Panc1 (cell line): ENCODE data around the gene OSBPL8.

Experiments used
- POLR2AphosphoS5 ChIP-seq: IDR thresholded peaks from 2 replicates; pipeline ENCODE4 v1.6.1; 2012; ENCODE audit warnings: mild to moderate bottlenecking, low read depth, low read length, moderate library complexity
- SIN3A ChIP-seq: IDR thresholded peaks from 2 replicates; pipeline ENCODE4 v1.6.1; 2012; ENCODE audit warnings: low read depth, mild to moderate bottlenecking, low read length, moderate library complexity, borderline replicate concordance; ENCODE audit not compliant: insufficient read depth
- TCF7L2 ChIP-seq: IDR thresholded peaks from 2 replicates; pipeline ENCODE4 v1.6.1; 2011; ENCODE audit warnings: mild to moderate bottlenecking, low read depth, low read length, inconsistent platforms
- TF ChIP-seq, protein P1 (sequence below): fragments of 450-650 bp; IDR thresholded peaks from 2 replicates; pipeline ENCODE4 v1.5.1; 2017; ENCODE audit warnings: mild to moderate bottlenecking
- TF ChIP-seq, protein P2 (sequence below), 2 experiments: IDR thresholded peaks; 2 replicates each; pipeline ENCODE4 v1.6.1; 2011 to 2012; ENCODE audit warnings: low read depth in 2 of 2, control low read depth in 1 of 2, low read length in 1 of 2, mild to moderate bottlenecking in 1 of 2, moderate library complexity in 1 of 2; ENCODE audit not compliant: insufficient read depth in 1 of 2

DNA sequence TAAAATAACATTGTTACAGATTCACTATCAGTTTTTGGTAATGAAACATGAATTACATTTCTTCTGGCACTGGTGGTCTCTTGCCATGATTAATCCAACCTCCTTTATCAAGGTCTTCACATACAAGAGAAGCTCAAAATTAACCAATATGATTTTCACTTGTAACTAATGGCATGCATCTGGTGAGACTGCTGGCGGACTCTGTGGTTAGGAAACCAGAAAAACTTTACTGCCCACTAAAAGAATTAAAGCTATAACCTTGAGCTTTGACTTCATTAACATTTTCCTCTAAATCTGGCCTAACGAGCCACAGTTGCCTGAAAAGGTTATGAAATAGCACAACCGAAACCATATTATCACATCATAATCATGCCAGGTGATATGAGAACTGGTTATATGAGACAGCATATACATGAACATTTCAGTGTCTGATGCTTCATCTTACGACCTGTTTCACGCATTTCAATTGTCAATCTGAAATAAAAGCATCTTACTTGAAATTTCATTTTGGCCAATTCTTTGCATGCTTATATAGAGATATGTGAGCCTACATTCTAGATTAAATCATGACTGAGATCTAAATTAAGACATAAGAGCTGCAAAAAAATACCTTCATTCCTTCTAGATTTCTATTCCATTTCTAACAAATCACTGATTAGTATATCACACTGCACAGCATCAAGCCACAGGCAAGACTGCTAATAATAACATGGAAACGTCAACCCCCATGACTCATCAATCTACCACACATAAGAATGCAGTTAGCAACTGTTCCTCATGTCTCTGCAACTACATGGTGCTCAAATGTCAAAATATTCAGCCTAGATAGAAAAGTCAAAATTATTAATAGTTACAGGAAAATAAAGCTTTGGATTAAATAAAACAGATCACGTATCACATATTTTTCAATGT lies 89.3 kb downstream of the OSBPL8 start:
- TF ChIP-seq, protein P1, sequence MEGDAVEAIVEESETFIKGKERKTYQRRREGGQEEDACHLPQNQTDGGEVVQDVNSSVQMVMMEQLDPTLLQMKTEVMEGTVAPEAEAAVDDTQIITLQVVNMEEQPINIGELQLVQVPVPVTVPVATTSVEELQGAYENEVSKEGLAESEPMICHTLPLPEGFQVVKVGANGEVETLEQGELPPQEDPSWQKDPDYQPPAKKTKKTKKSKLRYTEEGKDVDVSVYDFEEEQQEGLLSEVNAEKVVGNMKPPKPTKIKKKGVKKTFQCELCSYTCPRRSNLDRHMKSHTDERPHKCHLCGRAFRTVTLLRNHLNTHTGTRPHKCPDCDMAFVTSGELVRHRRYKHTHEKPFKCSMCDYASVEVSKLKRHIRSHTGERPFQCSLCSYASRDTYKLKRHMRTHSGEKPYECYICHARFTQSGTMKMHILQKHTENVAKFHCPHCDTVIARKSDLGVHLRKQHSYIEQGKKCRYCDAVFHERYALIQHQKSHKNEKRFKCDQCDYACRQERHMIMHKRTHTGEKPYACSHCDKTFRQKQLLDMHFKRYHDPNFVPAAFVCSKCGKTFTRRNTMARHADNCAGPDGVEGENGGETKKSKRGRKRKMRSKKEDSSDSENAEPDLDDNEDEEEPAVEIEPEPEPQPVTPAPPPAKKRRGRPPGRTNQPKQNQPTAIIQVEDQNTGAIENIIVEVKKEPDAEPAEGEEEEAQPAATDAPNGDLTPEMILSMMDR = no peak
- TF ChIP-seq, protein P2, sequence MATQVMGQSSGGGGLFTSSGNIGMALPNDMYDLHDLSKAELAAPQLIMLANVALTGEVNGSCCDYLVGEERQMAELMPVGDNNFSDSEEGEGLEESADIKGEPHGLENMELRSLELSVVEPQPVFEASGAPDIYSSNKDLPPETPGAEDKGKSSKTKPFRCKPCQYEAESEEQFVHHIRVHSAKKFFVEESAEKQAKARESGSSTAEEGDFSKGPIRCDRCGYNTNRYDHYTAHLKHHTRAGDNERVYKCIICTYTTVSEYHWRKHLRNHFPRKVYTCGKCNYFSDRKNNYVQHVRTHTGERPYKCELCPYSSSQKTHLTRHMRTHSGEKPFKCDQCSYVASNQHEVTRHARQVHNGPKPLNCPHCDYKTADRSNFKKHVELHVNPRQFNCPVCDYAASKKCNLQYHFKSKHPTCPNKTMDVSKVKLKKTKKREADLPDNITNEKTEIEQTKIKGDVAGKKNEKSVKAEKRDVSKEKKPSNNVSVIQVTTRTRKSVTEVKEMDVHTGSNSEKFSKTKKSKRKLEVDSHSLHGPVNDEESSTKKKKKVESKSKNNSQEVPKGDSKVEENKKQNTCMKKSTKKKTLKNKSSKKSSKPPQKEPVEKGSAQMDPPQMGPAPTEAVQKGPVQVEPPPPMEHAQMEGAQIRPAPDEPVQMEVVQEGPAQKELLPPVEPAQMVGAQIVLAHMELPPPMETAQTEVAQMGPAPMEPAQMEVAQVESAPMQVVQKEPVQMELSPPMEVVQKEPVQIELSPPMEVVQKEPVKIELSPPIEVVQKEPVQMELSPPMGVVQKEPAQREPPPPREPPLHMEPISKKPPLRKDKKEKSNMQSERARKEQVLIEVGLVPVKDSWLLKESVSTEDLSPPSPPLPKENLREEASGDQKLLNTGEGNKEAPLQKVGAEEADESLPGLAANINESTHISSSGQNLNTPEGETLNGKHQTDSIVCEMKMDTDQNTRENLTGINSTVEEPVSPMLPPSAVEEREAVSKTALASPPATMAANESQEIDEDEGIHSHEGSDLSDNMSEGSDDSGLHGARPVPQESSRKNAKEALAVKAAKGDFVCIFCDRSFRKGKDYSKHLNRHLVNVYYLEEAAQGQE (IDR thresholded peaks at IDR 0.05; ENCODE audit: insufficient read depth in 1 of 2, low read depth in 2 of 2, low read length in 1 of 2) = no peak
- TF ChIP-seq POLR2AphosphoS5 (no peak), SIN3A (no peak), TCF7L2 (no peak)
